Keratinocyte (primary cell): ENCODE results near the gene EFNB2. TPM values are rescaled to one million over a fixed set of nuclear protein-coding genes. Genes with fewer than 3 reads are reported as not detected.

Source experiments
- DNase-seq: peaks from one replicate; pipeline ENCODE4 v3.0.0-alpha.2; 2011; ENCODE audit warnings: low read depth, missing footprints, low spot score
- FAIRE-seq: peaks from 2 replicates; lab custom pipeline; 2011; peaks lifted over from hg19 to GRCh38; lab: Jason Lieb, UNC
- H2AFZ ChIP-seq: 2 replicates; pipeline ENCODE4 v1.6.0; 2012; ENCODE audit warnings: low read length, control low read depth, inconsistent platforms; ENCODE audit not compliant: control insufficient read depth
- H3K27ac ChIP-seq: 2 replicates; pipeline ENCODE4 v1.5.1; 2011; ENCODE audit warnings: low read length; ENCODE audit not compliant: control insufficient read depth, insufficient read depth
- H3K27me3 ChIP-seq: 3 replicates; pipeline ENCODE4 v1.6.0; 2011; ENCODE audit warnings: low read length; ENCODE audit not compliant: control insufficient read depth, insufficient read depth; ENCODE audit errors: extremely low read depth
- H3K36me3 ChIP-seq, 2 experiments: 2 replicates in 1 of 2; 3 replicates in 1 of 2; pipeline ENCODE4 v1.5.1; 2011; ENCODE audit warnings: low read length in 2 of 2, mild to moderate bottlenecking in 1 of 2; ENCODE audit not compliant: control insufficient read depth in 2 of 2, insufficient read depth in 2 of 2; ENCODE audit errors: extremely low read depth in 1 of 2
- H3K4me1 ChIP-seq: 3 replicates; pipeline ENCODE4 v1.5.1; 2011; ENCODE audit warnings: low read length; ENCODE audit not compliant: control insufficient read depth, insufficient read depth; ENCODE audit errors: extremely low read depth
- H3K4me2 ChIP-seq: 3 replicates; pipeline ENCODE4 v1.6.0; 2011; ENCODE audit warnings: low read depth, low read length; ENCODE audit not compliant: control insufficient read depth, insufficient read depth; ENCODE audit errors: extremely low read depth
- H3K4me3 ChIP-seq, 3 experiments: fragments of 200-600 bp in 1 of 3; sonication (generic) in 1 of 3; 2 replicates in 2 of 3; 3 replicates in 1 of 3; pipeline ENCODE4 v1.5.1; 2011 to 2016; ENCODE audit warnings: low read length in 3 of 3, mild to moderate bottlenecking in 3 of 3, control low read depth in 2 of 3, inconsistent platforms in 1 of 3, low read depth in 1 of 3, mixed read lengths in 1 of 3, mixed run types in 1 of 3, moderate library complexity in 1 of 3; ENCODE audit not compliant: control insufficient read depth in 2 of 3, insufficient read depth in 2 of 3; ENCODE audit errors: extremely low read depth in 1 of 3
- H3K79me2 ChIP-seq: 2 replicates; pipeline ENCODE4 v1.6.0; 2012; ENCODE audit warnings: low read length; ENCODE audit not compliant: control insufficient read depth, insufficient read depth
- H3K9ac ChIP-seq: 3 replicates; pipeline ENCODE4 v1.6.0; 2011; ENCODE audit warnings: low read length; ENCODE audit not compliant: control insufficient read depth, insufficient read depth; ENCODE audit errors: extremely low read depth
- H3K9me1 ChIP-seq: 3 replicates; pipeline ENCODE4 v1.6.0; 2011; ENCODE audit warnings: low read length; ENCODE audit not compliant: control insufficient read depth, insufficient read depth; ENCODE audit errors: extremely low read depth
- H3K9me3 ChIP-seq: 2 replicates; pipeline ENCODE4 v1.5.1; 2012; ENCODE audit warnings: low read depth, low read length; ENCODE audit not compliant: control insufficient read depth
- H4K20me1 ChIP-seq: 3 replicates; pipeline ENCODE4 v1.6.0; 2011; ENCODE audit warnings: low read length; ENCODE audit not compliant: control insufficient read depth, insufficient read depth; ENCODE audit errors: extremely low read depth
- CTCF ChIP-seq, 3 experiments: IDR thresholded peaks in 1 of 3; conservative IDR thresholded peaks in 1 of 3; optimal IDR thresholded peaks in 1 of 3; 2 replicates in 2 of 3; 3 replicates in 1 of 3; pipeline versions ENCODE3 to v1.5.1; 2011; ENCODE audit warnings: low read length in 3 of 3, mild to moderate bottlenecking in 3 of 3, moderate library complexity in 2 of 3, control low read depth in 1 of 3, inconsistent platforms in 1 of 3; ENCODE audit not compliant: insufficient read depth in 2 of 3; ENCODE audit errors: extremely low read depth in 1 of 3
- EZH2 ChIP-seq: IDR thresholded peaks from one replicate; pipeline ENCODE4 v1.6.1; 2012; ENCODE audit warnings: inconsistent platforms, mild to moderate bottlenecking, low read length, moderate library complexity
- dilution Hi-C: fragments of 300-500 bp; cut with MboI; formaldehyde crosslinking; loops from one replicate; pipeline ENCODE4 v1.7.0; 2020; ENCODE audit warnings: low sequenced_read_pairs; ENCODE audit not compliant: extremely low pct_ligation_motif_present
- polyA plus RNA-seq, 5 experiments: library from polyadenylated mRNA; depleted of rRNA in 3 of 5; stranded (reverse) in 3 of 5; stranded (forward) in 1 of 5; unstranded in 1 of 5; fragments of >200 nt; gene quantifications; 1 replicate in 1 of 5; 2 replicates in 3 of 5; 3 replicates in 1 of 5; pipeline versions ENCODE4 v1.2.1 to v1.2.3, GENCODE V29; 2011 to 2012; ENCODE audit warnings: missing spikeins in 2 of 5, low read depth in 1 of 5, low replicate concordance in 1 of 5

Gene EFNB2
- polyA plus RNA-seq, 1 donor (not counting 4 experiments of a cell fraction or from before 2014, with no cell fraction given), result 38.9 TPM

DNA sequence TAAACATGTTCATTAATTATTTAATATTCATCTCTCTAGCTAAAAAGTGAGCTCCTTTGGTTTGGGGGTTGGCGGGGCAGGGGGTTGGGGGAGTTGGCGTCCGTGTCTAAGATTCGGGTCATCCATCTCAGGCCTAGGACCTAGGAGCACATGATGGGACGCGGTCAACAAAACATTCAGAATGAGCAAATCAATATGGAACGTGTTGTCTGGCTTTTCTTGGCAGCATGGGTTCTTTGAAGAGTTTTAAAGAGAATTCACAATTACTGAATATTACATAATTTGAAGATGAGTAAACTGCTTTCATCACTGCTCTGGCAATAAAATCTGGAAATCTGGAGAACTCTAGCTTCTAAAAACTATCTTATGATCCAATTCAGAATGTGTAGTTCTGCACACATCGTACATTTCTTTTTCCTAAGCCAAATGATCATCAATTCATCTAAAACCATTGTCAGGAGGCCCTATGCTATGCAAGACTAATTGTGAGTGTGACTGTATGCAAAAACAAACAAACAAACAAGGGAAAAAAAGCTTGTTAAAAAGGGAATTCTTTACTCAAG lies 37.9 kb upstream of the EFNB2 start:
- Histone ChIP-seq H3K79me2 (peaks cover 2% of the 10 kb centered on the region), H3K9me1 (peaks cover 4% of the 10 kb centered on the region), H3K36me3 (no peaks in the 10 kb centered on the region), H2AFZ (no peak overlapping the region), H3K9ac (no peak overlapping the region), H3K27ac (no peak overlapping the region), H3K4me1 (peaks cover 18% of the 10 kb centered on the region), H3K9me3 (no peaks in the 10 kb centered on the region), H3K4me3 (no peak overlapping the region), H4K20me1 (no peaks in the 10 kb centered on the region), H3K27me3 (no peaks in the 10 kb centered on the region), H3K4me2 (no peak overlapping the region)
- no peak for TF ChIP-seq CTCF (optimal IDR thresholded peaks at IDR 0.05 in 1 of 3, IDR thresholded peaks at IDR 0.05 in 1 of 3, conservative IDR thresholded peaks at IDR 0.05 in 1 of 3; ENCODE audit: extremely low read depth in 1 of 3, insufficient read depth in 2 of 3, low read length in 3 of 3)
- TF ChIP-seq EZH2, result no peak
- DNase-seq (no peak), FAIRE-seq (no peak)
- dilution Hi-C loops, result no loop called here

DNA sequence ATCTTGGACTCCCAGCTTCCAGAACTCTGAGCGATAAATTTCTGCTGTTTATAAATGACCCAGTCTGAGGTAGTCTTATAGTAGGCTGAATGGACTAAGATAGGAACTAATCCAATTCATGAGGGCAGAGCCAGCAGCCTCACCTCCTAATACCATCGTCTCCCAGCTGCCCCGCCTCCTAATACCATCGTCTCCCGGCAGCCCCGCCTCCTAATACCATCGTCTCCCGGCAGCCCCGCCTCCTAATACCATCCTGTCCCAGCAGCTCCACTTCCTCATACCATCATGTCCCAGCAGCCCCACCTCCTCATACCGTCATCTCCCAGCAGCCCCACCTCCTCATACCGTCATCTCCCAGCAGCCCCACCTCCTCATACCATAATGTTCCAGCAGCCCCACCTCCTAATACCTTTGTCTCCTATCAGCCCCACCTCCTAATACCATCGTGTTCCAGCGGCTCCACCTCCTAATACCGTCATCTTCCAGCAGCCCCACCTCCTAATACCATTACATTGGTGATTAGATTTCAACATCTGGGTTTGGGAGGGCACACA lies 34.9 kb upstream of the EFNB2 start:
- Histone ChIP-seq H3K27me3 (no peaks in the 10 kb centered on the region), H3K79me2 (peaks cover 27% of the 10 kb centered on the region), H4K20me1 (peaks cover 12% of the 10 kb centered on the region), H2AFZ (peak overlapping the region; percentile 30), H3K9me1 (peaks cover 4% of the 10 kb centered on the region), H3K4me3 (no peak overlapping the region), H3K4me2 (peak overlapping the region; percentile 75), H3K9ac (no peak overlapping the region), H3K4me1 (peaks cover 30% of the 10 kb centered on the region), H3K36me3 (no peaks in the 10 kb centered on the region), H3K9me3 (no peaks in the 10 kb centered on the region), H3K27ac (peak overlapping the region; percentile 69)
- TF ChIP-seq EZH2, result no peak
- TF ChIP-seq CTCF (optimal IDR thresholded peaks at IDR 0.05 in 1 of 3, IDR thresholded peaks at IDR 0.05 in 1 of 3, conservative IDR thresholded peaks at IDR 0.05 in 1 of 3; ENCODE audit: extremely low read depth in 1 of 3, insufficient read depth in 2 of 3, low read length in 3 of 3), result no peak
- DNase-seq (peak; percentile 62), FAIRE-seq (no peak)
- dilution Hi-C loops, result no loop called here
